ENCODE measurements around the gene INKA2.

The INKA2 gene

DNA sequence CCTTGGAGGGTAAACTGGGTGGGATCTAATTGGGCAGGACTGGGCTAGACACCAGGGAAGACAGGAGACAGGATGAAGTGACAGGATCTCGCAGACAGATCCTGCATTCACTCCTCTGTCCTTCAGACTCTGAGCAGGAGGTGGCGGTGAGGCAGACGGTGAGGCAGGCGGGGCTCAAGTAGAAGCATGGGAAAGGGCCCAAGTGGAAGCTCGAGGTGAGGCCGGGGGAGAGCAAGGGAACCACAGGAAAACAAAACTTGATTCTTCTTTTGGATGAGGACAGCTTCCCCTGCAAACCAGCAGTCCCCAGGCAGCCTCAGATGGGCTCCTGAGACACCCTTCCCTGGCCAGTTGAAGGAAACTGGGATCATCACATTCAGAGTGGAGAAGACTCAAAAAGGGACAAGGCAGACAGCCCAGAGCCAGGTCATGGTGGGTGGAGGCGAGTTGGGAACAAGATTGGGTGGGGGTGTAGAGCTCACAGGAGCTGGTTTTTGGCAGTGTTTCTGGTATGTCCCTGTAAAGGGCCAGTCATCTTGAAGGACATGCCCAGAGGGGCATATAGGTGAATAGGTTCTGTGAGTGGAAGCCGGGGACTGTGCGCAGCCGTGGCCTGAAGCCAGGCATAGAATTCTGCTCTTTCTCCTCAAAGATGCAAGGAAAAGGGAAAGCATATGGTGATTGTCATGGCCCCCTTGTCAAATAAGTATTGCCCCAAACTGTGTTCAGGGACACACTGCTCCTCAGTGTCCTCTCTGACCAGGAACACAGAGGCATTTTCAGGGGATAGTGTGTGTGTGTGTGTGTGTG, 18.0 kb downstream of the INKA2 start:
- DNase-seq (ENCODE audit: low read depth) = no peak
- no peak overlapping the region for H3K4me3 ChIP-seq (replicated peaks; ENCODE audit: low read depth, low read length)
- TF ChIP-seq, protein P1, sequence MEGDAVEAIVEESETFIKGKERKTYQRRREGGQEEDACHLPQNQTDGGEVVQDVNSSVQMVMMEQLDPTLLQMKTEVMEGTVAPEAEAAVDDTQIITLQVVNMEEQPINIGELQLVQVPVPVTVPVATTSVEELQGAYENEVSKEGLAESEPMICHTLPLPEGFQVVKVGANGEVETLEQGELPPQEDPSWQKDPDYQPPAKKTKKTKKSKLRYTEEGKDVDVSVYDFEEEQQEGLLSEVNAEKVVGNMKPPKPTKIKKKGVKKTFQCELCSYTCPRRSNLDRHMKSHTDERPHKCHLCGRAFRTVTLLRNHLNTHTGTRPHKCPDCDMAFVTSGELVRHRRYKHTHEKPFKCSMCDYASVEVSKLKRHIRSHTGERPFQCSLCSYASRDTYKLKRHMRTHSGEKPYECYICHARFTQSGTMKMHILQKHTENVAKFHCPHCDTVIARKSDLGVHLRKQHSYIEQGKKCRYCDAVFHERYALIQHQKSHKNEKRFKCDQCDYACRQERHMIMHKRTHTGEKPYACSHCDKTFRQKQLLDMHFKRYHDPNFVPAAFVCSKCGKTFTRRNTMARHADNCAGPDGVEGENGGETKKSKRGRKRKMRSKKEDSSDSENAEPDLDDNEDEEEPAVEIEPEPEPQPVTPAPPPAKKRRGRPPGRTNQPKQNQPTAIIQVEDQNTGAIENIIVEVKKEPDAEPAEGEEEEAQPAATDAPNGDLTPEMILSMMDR (IDR thresholded peaks at IDR 0.05; ENCODE audit: low read length, missing control alignments) = no peak

DNA sequence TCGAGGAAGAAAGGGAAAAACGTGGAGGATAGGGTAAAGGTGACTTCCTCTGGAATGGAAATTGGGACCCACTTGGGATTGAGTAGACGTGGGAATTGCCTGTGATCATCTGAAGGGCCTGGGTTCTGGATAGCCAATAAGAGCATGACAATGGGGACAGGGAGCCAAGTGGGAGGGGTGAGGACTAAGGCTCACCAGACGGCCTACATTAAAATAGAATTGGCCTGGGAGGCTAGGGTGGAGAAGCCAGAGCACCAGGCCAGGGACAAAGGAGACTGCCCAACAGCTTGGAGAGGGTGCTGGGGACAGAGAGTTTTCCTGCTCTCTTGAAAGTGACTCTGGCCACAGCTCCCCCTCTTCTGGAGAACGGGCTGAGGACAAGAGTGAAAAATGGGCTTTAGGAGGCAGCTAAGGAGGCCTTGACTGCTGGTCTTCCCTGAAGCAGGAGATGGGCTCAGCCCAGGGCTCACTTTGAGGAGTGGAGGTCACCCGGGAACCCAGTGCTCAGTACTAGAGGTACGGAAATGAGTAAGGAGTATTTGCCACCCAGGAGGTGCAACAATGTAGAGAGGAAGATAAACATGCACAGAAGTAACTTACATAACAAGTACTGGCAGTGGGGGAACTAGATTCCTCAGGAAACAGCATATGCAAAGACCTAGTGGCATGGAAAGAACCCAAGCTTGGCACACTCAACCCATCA, 18.8 kb downstream of the INKA2 start:
- peak; percentile 25 for DNase-seq (ENCODE audit: low read depth)
- no peak overlapping the region for H3K4me3 ChIP-seq (replicated peaks; ENCODE audit: low read depth, low read length)
- TF ChIP-seq, protein P1 (IDR thresholded peaks at IDR 0.05; ENCODE audit: low read length, missing control alignments) = no peak

DNA sequence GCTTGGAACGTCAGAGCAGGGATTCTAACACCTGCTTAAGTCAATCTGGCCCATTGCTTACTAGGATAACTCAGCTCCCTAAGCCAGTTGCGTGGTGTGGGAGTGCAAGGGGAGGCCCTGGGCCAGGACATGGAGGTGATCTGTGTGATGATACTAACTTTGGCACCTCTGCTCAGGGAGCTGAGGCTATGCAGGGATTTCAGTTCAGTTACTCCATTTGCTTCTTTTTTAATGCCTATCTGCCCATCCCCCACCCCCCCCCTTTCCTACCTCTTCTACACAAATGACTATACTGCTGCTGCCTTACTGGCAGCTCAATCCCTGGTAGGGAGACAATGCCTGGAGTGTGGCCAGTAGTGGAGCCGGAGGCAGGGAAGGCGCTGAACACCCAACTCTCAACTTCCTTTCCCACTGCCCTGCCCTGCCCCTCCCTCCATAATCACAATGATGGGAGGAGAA, 19.5 kb downstream of the INKA2 start:
- TF ChIP-seq, protein P1 (IDR thresholded peaks at IDR 0.05; ENCODE audit: low read length, missing control alignments) = no peak
- no peak overlapping the region for H3K4me3 ChIP-seq (replicated peaks; ENCODE audit: low read depth, low read length)
- peak; percentile 78 for DNase-seq (ENCODE audit: low read depth)

DNA sequence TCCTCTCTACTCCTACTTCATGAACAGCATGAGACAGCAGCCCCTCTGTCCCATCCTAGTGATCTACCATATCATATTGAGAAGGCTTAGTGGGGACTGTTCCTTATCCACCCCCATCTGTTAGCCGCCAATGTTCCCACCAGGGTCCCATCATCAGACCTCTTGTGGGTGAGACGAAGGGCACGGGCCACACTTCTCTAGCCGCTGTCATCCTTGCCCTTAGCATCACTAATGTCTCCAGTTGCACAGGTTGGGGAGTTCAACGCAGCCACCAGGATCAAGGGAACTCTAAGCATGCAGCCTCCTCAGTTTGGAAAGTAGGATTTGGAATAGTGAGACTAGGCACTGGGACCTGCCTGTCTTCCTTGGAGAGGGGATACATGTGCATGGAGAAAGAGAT, 20.1 kb downstream of the INKA2 start:
- no peak for DNase-seq (ENCODE audit: low read depth)
- TF ChIP-seq, protein P1 (IDR thresholded peaks at IDR 0.05; ENCODE audit: low read length, missing control alignments) = no peak
- H3K4me3 ChIP-seq (replicated peaks; ENCODE audit: low read depth, low read length) = no peak overlapping the region

DNA sequence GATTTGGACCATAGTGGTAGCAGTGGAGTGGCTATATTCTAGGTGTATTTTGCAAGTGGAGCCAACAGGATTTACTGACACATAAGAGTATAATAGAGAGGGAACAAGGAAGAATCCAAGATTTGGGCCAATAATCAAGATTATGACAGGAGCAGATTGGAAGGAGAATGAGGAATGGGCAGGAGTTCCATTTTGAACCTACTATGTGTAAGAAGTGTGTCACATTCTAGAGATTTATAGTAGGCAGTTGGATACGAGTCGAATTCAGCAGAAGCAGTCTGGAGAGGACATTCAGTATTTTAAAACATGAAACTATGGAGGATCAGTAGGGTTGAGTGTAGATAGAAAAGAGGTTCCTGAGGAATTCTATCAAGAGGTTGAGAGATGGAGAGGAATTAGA, 21.7 kb downstream of the INKA2 start:
- TF ChIP-seq, protein P1 (IDR thresholded peaks at IDR 0.05; ENCODE audit: low read length, missing control alignments) = no peak
- DNase-seq (ENCODE audit: low read depth) = no peak
- no peak overlapping the region for H3K4me3 ChIP-seq (replicated peaks; ENCODE audit: low read depth, low read length)

DNA sequence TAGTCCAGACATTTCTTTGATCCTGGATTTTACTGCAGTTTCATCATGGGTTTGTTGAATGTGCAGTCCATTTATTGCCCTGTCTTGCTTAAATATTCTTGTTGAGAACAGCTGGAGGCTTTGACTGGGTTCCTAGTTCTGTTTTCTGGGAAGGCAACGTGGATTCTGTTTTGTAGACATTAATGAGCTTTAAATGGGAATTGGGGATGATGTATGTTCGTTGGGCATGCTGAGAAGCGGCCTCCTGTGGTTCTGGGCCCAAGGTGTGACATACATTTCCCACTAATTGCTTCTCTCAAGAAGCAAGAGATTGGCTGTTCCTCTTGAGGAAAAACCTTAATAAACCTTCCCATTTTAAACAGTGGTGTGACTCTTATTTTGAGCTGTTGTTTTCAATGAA, 22.9 kb downstream of the INKA2 start:
- H3K4me3 ChIP-seq (replicated peaks; ENCODE audit: low read depth, low read length) = no peak overlapping the region
- DNase-seq (ENCODE audit: low read depth) = no peak
- TF ChIP-seq, protein P1 (IDR thresholded peaks at IDR 0.05; ENCODE audit: low read length, missing control alignments) = no peak

Data from fibroblast of pulmonary artery (primary cell).